A673 (cell line): ENCODE results near the gene CDK7. TPM values are rescaled to one million over a fixed set of nuclear protein-coding genes. Genes with fewer than 3 reads are reported as not detected.

Experiments
- Bru-seq: library from RNA; stranded (reverse); fragments of 400-500 nt; gene quantifications from one replicate; lab custom pipeline; 2021; lab: Mats Ljungman, UMichigan
- BruChase-seq, 2 experiments: library from RNA; stranded (reverse); fragments of 400-500 nt; gene quantifications; one replicate each; lab custom pipeline; 2021; lab: Mats Ljungman, UMichigan
- BruUV-seq: library from RNA; stranded (reverse); fragments of 400-500 nt; replicated peaks from 2 replicates; lab custom pipeline; 2021; lab: Mats Ljungman, UMichigan
- CTCF ChIA-PET: fragments of 300-600 bp; sonication (Branson Sonifier 250); formaldehyde crosslinking; loops from one replicate; lab custom pipeline; 2022; ENCODE audit warnings: antibody characterized with exemption; lab: Charles Lee
- POLR2A ChIA-PET: fragments of 300-600 bp; sonication (Branson Sonifier 250); formaldehyde crosslinking; loops from one replicate; lab custom pipeline; 2022; ENCODE audit warnings: antibody characterized with exemption; ENCODE audit not compliant: low non-redundant PET; lab: Charles Lee
- DNase-seq: peaks from one replicate; pipeline ENCODE4 v3.0.0-alpha.2; 2015; ENCODE audit warnings: low spot score
- H3K27ac ChIP-seq: fragments of 200-600 bp; sonication (generic); 2 replicates; pipeline ENCODE4 v1.5.1; 2016; ENCODE audit warnings: mixed run types, low read depth, mild to moderate bottlenecking, mixed read lengths, antibody characterized with exemption, low read length; ENCODE audit not compliant: poor library complexity, severe bottlenecking
- H3K27me3 ChIP-seq: fragments of 200-600 bp; sonication (generic); replicated peaks from 2 replicates; pipeline ENCODE4 v1.6.1; 2017; ENCODE audit warnings: mixed run types, low read depth, mild to moderate bottlenecking, mixed read lengths, antibody characterized with exemption, low read length; ENCODE audit not compliant: insufficient read depth, poor library complexity
- H3K36me3 ChIP-seq: fragments of 200-600 bp; sonication (generic); 2 replicates; pipeline ENCODE4 v1.6.1; 2016; ENCODE audit warnings: mixed run types, mild to moderate bottlenecking, mixed read lengths, antibody characterized with exemption, low read length; ENCODE audit not compliant: insufficient read depth, poor library complexity, severe bottlenecking
- H3K4me1 ChIP-seq: fragments of 200-600 bp; sonication (generic); 2 replicates; pipeline ENCODE4 v1.6.1; 2017; ENCODE audit warnings: mixed run types, mild to moderate bottlenecking, mixed read lengths, antibody characterized with exemption, low read length; ENCODE audit not compliant: insufficient read depth, poor library complexity, severe bottlenecking
- H3K4me3 ChIP-seq: fragments of 200-600 bp; sonication (generic); 2 replicates; pipeline ENCODE4 v1.5.1; 2016; ENCODE audit warnings: low read depth, mixed run types, mild to moderate bottlenecking, mixed read lengths, low read length; ENCODE audit not compliant: poor library complexity, severe bottlenecking
- H3K9me3 ChIP-seq: fragments of 200-600 bp; sonication (generic); 2 replicates; pipeline ENCODE4 v1.6.1; 2016; ENCODE audit warnings: mixed run types, low read depth, mild to moderate bottlenecking, mixed read lengths, antibody characterized with exemption, low read length; ENCODE audit not compliant: poor library complexity, severe bottlenecking
- CTCF ChIP-seq: fragments of 300-800, 200-600 bp; sonication (generic); conservative IDR thresholded peaks from 2 replicates; pipeline ENCODE4 v1.5.1; 2017; ENCODE audit warnings: low read depth, mild to moderate bottlenecking, antibody characterized with exemption, low read length, moderate library complexity, mixed read lengths
- EZH2 ChIP-seq: fragments of 200-600 bp; sonication (generic); IDR thresholded peaks from 2 replicates; pipeline ENCODE4 v1.6.1; 2017; ENCODE audit warnings: borderline replicate concordance, low read depth, mild to moderate bottlenecking, mixed read lengths, antibody characterized with exemption, low read length; ENCODE audit not compliant: poor library complexity, severe bottlenecking
- intact Hi-C: fragments of 100-400 bp; cut with micrococcal nuclease; formaldehyde crosslinking; loops from one replicate; pipeline ENCODE4 v1.10.0; 2022; ENCODE audit not compliant: unreplicated experiment
- long read RNA-seq: library from polyadenylated mRNA; stranded (forward); transcript quantifications from one replicate; pipeline ENCODE4 v2.0.0, GENCODE V29; 2022
- total RNA-seq: library from RNA; stranded (reverse); gene quantifications from 2 replicates; pipeline ENCODE4 v1.2.3, GENCODE V29; 2021

The CDK7 gene
- total RNA-seq, result 32.7 and 35.8 TPM in 2 replicates
- Bru-seq, nascent RNA, result percentile 74 among the genes with signal in this experiment
- BruChase-seq, experiment 1, labeled RNA remaining after a 2-hour chase, result percentile 77 among the genes with signal in this experiment
- percentile 78 among the genes with signal in this experiment for BruChase-seq, experiment 2, labeled RNA remaining after a 6-hour chase
- long read RNA-seq, transcript CDK7-201 (12 exons, 1,439 nt), result major isoform, 43 of 60 reads
- long read RNA-seq, partial matches to known transcripts, result 0 of 60 reads
- long read RNA-seq, other reads (novel, unspliced or antisense), result 16 of 60 reads

DNA sequence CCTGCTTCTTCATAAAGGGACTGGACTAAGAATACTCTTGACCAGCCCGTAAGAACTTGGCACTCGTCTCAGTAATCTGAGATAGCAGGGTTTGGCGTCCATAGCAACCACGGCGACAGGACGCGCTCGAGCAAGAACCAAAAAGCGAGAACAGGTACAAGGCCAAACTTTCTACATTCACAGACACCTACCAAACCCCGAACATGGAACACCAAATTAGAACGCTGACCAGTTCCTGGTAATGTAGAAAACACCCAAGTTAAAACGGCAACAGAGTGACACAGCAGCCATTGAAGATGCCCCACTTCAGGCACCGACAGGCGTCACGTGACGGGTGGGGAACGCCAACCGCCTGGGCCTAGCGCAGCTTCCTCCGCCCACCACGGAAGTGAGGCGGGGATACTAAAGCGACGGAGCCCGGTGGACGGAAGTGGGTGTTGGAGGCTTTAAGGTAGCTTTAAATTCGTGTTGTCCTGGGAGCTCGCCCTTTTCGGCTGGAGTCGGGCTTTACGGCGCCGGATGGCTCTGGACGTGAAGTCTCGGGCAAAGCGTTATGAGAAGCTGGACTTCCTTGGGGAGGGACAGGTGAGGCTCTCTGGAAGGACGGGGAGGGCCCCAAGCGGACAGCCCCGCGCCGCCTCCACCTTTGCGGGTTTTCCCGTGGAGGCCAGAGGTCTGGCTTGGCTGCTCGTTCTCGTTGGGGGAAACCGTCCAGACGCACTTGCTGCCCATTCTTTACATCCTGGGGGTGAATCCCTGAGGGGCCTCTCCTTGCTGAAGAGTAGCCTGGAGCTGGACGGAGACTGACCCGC is at the start of gene CDK7:
Gene CDK7 (plus strand): TSS at position 430 of the 812 bp plus-strand sequence. CDS start 90 bp downstream, at position 520.
- ChIA-PET CTCF (no interaction called here), POLR2A (no interaction called here)
- peak; percentile 97 for DNase-seq
- intact Hi-C loops, result no loop called here
- Histone ChIP-seq H3K27me3 (no peaks in the 10 kb centered on the region), H3K4me3 (peak within 1 kb of the TSS; percentile 77), H3K9me3 (no peaks in the 10 kb centered on the region), H3K27ac (peak within 1 kb of the TSS; percentile 75), H3K4me1 (no peaks in the 10 kb centered on the region), H3K36me3 (peaks cover 8% of the 10 kb centered on the region)
- TF ChIP-seq EZH2 (no peak), CTCF (no peak)
- BruUV-seq, result no TSS peak

DNA sequence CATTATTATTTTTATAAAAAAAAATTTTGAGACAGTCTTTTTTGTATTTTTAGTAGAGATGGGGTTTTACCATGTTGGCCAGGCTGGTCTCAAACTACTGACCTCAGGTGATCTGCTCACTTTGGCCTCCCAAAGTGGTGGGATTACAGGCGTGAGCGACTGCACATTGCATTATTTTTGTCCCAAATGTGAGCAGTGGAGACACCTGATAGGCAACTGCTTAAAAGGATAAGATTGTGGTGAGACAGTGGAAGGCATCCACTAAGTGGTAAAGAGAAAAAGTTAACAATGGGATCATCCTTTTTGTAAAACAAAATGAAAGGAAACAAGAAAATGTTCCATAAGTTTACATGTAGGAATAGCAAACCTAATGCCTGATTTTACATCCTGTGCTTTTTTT is 47.3 kb upstream of the CDK7 start:
- H3K27ac ChIP-seq, result no peak overlapping the region
- no peaks in the 10 kb centered on the region for H3K9me3 ChIP-seq
- DNase-seq, result no peak
- intact Hi-C loops, result no loop called here
- CTCF ChIA-PET, result no interaction called here
- no TSS peak for BruUV-seq
- POLR2A ChIA-PET, result no interaction called here
- no peaks in the 10 kb centered on the region for H3K27me3 ChIP-seq
- H3K4me1 ChIP-seq, result no peaks in the 10 kb centered on the region
- H3K4me3 ChIP-seq, result no peak overlapping the region
- peaks cover 10% of the 10 kb centered on the region for H3K36me3 ChIP-seq
- TF ChIP-seq CTCF (no peak), EZH2 (no peak)

DNA sequence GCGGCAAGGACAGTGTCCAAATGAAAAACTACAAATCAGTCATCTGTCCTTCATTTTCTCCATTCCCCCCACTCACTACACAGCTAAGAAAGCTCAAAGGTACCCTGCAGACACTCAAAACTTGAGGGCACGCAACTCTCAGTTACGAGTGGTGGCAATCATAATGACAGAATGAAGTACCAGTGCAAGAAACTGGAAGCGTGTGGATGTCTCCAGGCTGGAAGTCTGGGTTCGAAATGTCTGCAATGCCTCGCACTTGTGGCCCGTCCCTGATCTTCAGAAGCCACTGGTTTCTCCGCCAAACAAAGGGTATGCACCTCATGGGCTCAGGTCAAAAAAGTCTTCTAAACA is 45.9 kb upstream of the CDK7 start:
- Histone ChIP-seq H3K4me1 (no peaks in the 10 kb centered on the region), H3K4me3 (peak overlapping the region; percentile 64), H3K27ac (peak overlapping the region; percentile 92), H3K9me3 (no peaks in the 10 kb centered on the region), H3K27me3 (no peaks in the 10 kb centered on the region), H3K36me3 (peaks cover 21% of the 10 kb centered on the region)
- no peak for DNase-seq
- CTCF ChIA-PET, result no interaction called here
- POLR2A ChIA-PET, result no interaction called here
- intact Hi-C loops, result no loop called here
- TF ChIP-seq EZH2 (no peak), CTCF (no peak)
- TSS peak; percentile 95 for BruUV-seq
